Endothelial cell of umbilical vein (primary cell): ENCODE data around the gene KCTD21. TPM values are rescaled to one million over a fixed set of nuclear protein-coding genes. Genes with fewer than 3 reads are reported as not detected.

Source experiments
- BruUV-seq: library from RNA; stranded (reverse); fragments of 400-500 nt; replicated peaks from 2 replicates; lab custom pipeline; 2021; lab: Mats Ljungman, UMichigan
- CTCF ChIA-PET: fragments of 300-600, 350-600 bp; sonication (Branson Sonifier 250); formaldehyde crosslinking; loops from one replicate; lab custom pipeline; 2021; ENCODE audit warnings: antibody characterized with exemption, inconsistent platforms; lab: Charles Lee
- POLR2A ChIA-PET: fragments of 300-600, 350-600 bp; sonication (Branson Sonifier 250); formaldehyde crosslinking; loops from one replicate; lab custom pipeline; 2021; ENCODE audit warnings: antibody characterized with exemption, inconsistent platforms; lab: Charles Lee
- DNase-seq: peaks from one replicate; pipeline ENCODE4 v3.0.0-alpha.2; 2011; ENCODE audit warnings: low read depth, low spot score
- FAIRE-seq: peaks from 2 replicates; lab custom pipeline; 2011; peaks lifted over from hg19 to GRCh38; lab: Jason Lieb, UNC
- H2AFZ ChIP-seq: 2 replicates; pipeline ENCODE4 v1.6.0; 2012; ENCODE audit warnings: low read depth, low read length, control low read depth, inconsistent platforms
- H3K27ac ChIP-seq: 2 replicates; pipeline ENCODE4 v1.5.1; 2011; ENCODE audit warnings: low read depth, mild to moderate bottlenecking, control low read depth, low read length, moderate library complexity; ENCODE audit not compliant: insufficient read depth
- H3K27me3 ChIP-seq, 2 experiments: 2 replicates each; pipeline versions ENCODE4 v1.6.0 to v1.6.1; 2011; ENCODE audit warnings: low read length in 2 of 2, mixed read lengths in 1 of 2; ENCODE audit not compliant: control insufficient read depth in 2 of 2, insufficient read depth in 2 of 2
- H3K36me3 ChIP-seq, 2 experiments: 2 replicates in 1 of 2; 3 replicates in 1 of 2; pipeline ENCODE4 v1.5.1; 2011; ENCODE audit warnings: low read length in 2 of 2, mild to moderate bottlenecking in 1 of 2, moderate library complexity in 1 of 2; ENCODE audit not compliant: control insufficient read depth in 2 of 2, insufficient read depth in 2 of 2; ENCODE audit errors: extremely low read depth in 1 of 2
- H3K4me1 ChIP-seq: 3 replicates; pipeline ENCODE4 v1.5.1; 2011; ENCODE audit warnings: mild to moderate bottlenecking, low read length; ENCODE audit not compliant: control insufficient read depth, insufficient read depth; ENCODE audit errors: extremely low read depth
- H3K4me2 ChIP-seq: 2 replicates; pipeline ENCODE4 v1.6.1; 2011; ENCODE audit warnings: low read length, control low read depth, mixed read lengths; ENCODE audit not compliant: insufficient read depth
- H3K4me3 ChIP-seq, 3 experiments: fragments of 200-600 bp in 1 of 3; sonication (generic), shearing (Covaris generic) in 1 of 3; replicated peaks in 1 of 3; 2 replicates each; pipeline ENCODE4 v1.5.1; 2011 to 2016; ENCODE audit warnings: control low read depth in 3 of 3, low read length in 3 of 3, mild to moderate bottlenecking in 2 of 3, inconsistent platforms in 1 of 3, low read depth in 1 of 3, moderate library complexity in 1 of 3; ENCODE audit not compliant: insufficient read depth in 1 of 3
- H3K79me2 ChIP-seq: 2 replicates; pipeline ENCODE4 v1.6.0; 2012; ENCODE audit warnings: low read length, inconsistent platforms; ENCODE audit not compliant: control insufficient read depth, insufficient read depth
- H3K9ac ChIP-seq: replicated peaks from 2 replicates; pipeline ENCODE3; 2011; ENCODE audit warnings: low read length, control low read depth; ENCODE audit not compliant: insufficient read depth; ENCODE audit errors: extremely low read depth
- H3K9me1 ChIP-seq: replicated peaks from 3 replicates; pipeline ENCODE4 v1.6.0; 2011; ENCODE audit warnings: mild to moderate bottlenecking, low read length; ENCODE audit not compliant: control insufficient read depth, insufficient read depth; ENCODE audit errors: extremely low read depth
- H3K9me3 ChIP-seq: replicated peaks from 2 replicates; pipeline ENCODE4 v1.5.1; 2012; ENCODE audit warnings: low read length, inconsistent platforms; ENCODE audit not compliant: control insufficient read depth, insufficient read depth
- H4K20me1 ChIP-seq: replicated peaks from 2 replicates; pipeline ENCODE3; 2011; ENCODE audit warnings: mild to moderate bottlenecking, low read length; ENCODE audit not compliant: control insufficient read depth, insufficient read depth; ENCODE audit errors: extremely low read depth
- JUN ChIP-seq: IDR thresholded peaks from 2 replicates; pipeline ENCODE4 v1.6.1; 2011; ENCODE audit warnings: borderline replicate concordance, low read depth; ENCODE audit not compliant: insufficient read length, insufficient read depth
- POLR2A ChIP-seq: IDR thresholded peaks from 2 replicates; pipeline ENCODE4 v1.6.1; 2012; ENCODE audit warnings: low read depth, mild to moderate bottlenecking, control low read depth, low read length
- dilution Hi-C: fragments of 300-500 bp; cut with MboI; formaldehyde crosslinking; loops from one replicate; pipeline ENCODE4 v1.15.0; 2019; ENCODE audit warnings: low sequenced_read_pairs; ENCODE audit not compliant: extremely low pct_ligation_motif_present
- intact Hi-C: fragments of 100-400 bp; cut with micrococcal nuclease; formaldehyde crosslinking; loops from one replicate; pipeline ENCODE4 v1.10.0; 2022
- polyA plus RNA-seq, 4 experiments: library from polyadenylated mRNA; depleted of rRNA in 3 of 4; stranded (reverse) in 3 of 4; unstranded in 1 of 4; fragments of >200 nt; gene quantifications; 2 replicates each; pipeline versions ENCODE4 v1.2.1 to v1.2.3, GENCODE V29; 2011 to 2012; ENCODE audit warnings: missing spikeins in 1 of 4
- total RNA-seq: library from RNA; stranded (reverse); gene quantifications from 2 replicates; pipeline ENCODE4 v1.2.3, GENCODE V29; 2021
- TF ChIP-seq, protein P1 (sequence below): IDR thresholded peaks from 2 replicates; pipeline ENCODE4 v1.6.1; 2011; ENCODE audit not compliant: insufficient read depth, insufficient read length
- TF ChIP-seq, protein P2 (sequence below), 2 donors: IDR thresholded peaks; 1 replicate in 1 of 2; 2 replicates in 1 of 2; pipeline ENCODE4 v1.5.1; 2011; ENCODE audit warnings: low read length in 2 of 2, mild to moderate bottlenecking in 2 of 2, moderate library complexity in 2 of 2, control low read depth in 1 of 2, inconsistent platforms in 1 of 2, low read depth in 1 of 2; ENCODE audit not compliant: insufficient read depth in 1 of 2; ENCODE audit errors: extremely low read depth in 1 of 2

The KCTD21 gene
- total and polyA plus RNA-seq, 2 donors (not counting 3 experiments of a cell fraction or from before 2014, with no cell fraction given), result 8.5 to 11.9 TPM

DNA sequence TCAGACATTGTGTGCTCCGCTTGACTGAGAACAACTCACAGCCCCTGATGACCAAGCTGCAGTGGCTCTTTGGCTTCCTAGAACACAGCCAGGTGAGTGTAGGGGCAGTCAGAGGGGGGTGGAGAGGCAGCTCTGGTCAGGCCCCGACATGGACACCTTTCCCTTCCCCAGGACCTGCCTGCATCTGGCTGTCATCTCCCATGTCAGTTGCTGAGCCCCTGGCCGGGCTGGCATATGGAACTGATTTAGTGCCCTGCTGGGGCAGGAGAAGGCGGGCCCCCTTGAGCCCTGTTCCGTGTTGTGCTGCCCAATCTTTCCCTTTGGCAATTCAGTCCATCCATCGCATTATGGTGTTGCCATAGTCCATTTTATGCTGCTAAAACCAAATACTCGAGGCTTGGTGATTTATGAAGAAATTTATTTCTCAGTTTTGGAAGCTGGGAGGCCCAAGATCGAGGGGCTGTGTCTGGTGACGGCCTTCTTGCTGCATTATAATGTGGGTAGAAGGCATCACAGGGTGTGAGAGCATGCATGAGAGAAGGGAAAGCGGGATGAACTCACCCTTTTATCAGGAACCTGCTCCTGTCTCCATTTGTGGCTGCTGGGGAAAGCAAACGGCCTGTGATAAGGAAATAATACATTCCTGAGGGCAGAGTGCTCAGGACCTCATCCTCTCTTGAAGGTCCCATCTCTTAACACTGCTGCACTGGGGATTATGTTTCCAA lies 19.3 kb upstream of the KCTD21 start:
- intact Hi-C loops, result loop anchor here (5.0 kb wide), 1 partner anchor 70 kb away; the partner anchor contains the start of gene ALG8
- no peaks in the 10 kb centered on the region for H3K79me2 ChIP-seq
- H3K4me2 ChIP-seq, result no peak overlapping the region
- no peak overlapping the region for H3K27ac ChIP-seq
- H3K36me3 ChIP-seq, result peaks cover 0 to 15% of the 10 kb centered on the region in 2 experiments
- H3K4me1 ChIP-seq, result peaks cover 2% of the 10 kb centered on the region
- FAIRE-seq, result no peak
- H4K20me1 ChIP-seq, result no peaks in the 10 kb centered on the region
- CTCF ChIA-PET, result no interaction called here
- dilution Hi-C loops, result no loop called here
- H3K4me3 ChIP-seq, result no peak overlapping the region
- DNase-seq, result no peak
- TF ChIP-seq, protein P1, sequence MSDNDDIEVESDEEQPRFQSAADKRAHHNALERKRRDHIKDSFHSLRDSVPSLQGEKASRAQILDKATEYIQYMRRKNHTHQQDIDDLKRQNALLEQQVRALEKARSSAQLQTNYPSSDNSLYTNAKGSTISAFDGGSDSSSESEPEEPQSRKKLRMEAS, result no peak
- TF ChIP-seq POLR2A, result no peak
- TF ChIP-seq JUN, result no peak
- TF ChIP-seq, protein P2, sequence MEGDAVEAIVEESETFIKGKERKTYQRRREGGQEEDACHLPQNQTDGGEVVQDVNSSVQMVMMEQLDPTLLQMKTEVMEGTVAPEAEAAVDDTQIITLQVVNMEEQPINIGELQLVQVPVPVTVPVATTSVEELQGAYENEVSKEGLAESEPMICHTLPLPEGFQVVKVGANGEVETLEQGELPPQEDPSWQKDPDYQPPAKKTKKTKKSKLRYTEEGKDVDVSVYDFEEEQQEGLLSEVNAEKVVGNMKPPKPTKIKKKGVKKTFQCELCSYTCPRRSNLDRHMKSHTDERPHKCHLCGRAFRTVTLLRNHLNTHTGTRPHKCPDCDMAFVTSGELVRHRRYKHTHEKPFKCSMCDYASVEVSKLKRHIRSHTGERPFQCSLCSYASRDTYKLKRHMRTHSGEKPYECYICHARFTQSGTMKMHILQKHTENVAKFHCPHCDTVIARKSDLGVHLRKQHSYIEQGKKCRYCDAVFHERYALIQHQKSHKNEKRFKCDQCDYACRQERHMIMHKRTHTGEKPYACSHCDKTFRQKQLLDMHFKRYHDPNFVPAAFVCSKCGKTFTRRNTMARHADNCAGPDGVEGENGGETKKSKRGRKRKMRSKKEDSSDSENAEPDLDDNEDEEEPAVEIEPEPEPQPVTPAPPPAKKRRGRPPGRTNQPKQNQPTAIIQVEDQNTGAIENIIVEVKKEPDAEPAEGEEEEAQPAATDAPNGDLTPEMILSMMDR (IDR thresholded peaks at IDR 0.05; ENCODE audit: extremely low read depth in 1 of 2, insufficient read depth in 1 of 2, low read depth in 1 of 2, low read length in 2 of 2), result no peak
- no TSS peak for BruUV-seq
- POLR2A ChIA-PET, result no interaction called here
- no peak overlapping the region for H3K9ac ChIP-seq
- H3K9me3 ChIP-seq, result no peaks in the 10 kb centered on the region
- H2AFZ ChIP-seq, result no peak overlapping the region
- no peaks in the 10 kb centered on the region for H3K27me3 ChIP-seq
- no peaks in the 10 kb centered on the region for H3K9me1 ChIP-seq
